IPS-20b (cell line): ENCODE measurements around the gene SFTA2.
"Not testable (repeated sequence)": the region's sequence is repeated elsewhere in the genome, so short reads cannot be mapped to it uniquely, and the experiment has no call there.

Experiments
- H3K27ac ChIP-seq: one replicate; pipeline ENCODE4 v1.5.1; 2013; ENCODE audit warnings: low read length
- H3K27me3 ChIP-seq: 2 replicates; pipeline ENCODE4 v1.6.1; 2013; ENCODE audit warnings: mild to moderate bottlenecking, low read length, inconsistent platforms; ENCODE audit not compliant: insufficient read depth
- H3K36me3 ChIP-seq: 2 replicates; pipeline ENCODE4 v1.6.1; 2013; ENCODE audit warnings: low read depth, mild to moderate bottlenecking, inconsistent platforms, low read length, moderate library complexity; ENCODE audit not compliant: insufficient read depth
- H3K4me1 ChIP-seq: 2 replicates; pipeline ENCODE4 v1.6.1; 2013; ENCODE audit warnings: mild to moderate bottlenecking, control low read depth, inconsistent platforms, low read length, moderate library complexity; ENCODE audit not compliant: insufficient read depth
- H3K4me3 ChIP-seq: 2 replicates; pipeline ENCODE4 v1.5.1; 2013; ENCODE audit warnings: mild to moderate bottlenecking, low read length, inconsistent platforms
- H3K9ac ChIP-seq: 2 replicates; pipeline ENCODE4 v1.6.1; 2013; ENCODE audit warnings: low read depth, mild to moderate bottlenecking, inconsistent platforms, low read length, moderate library complexity
- H3K9me3 ChIP-seq: 2 replicates; pipeline ENCODE4 v1.6.1; 2013; ENCODE audit warnings: mild to moderate bottlenecking, low read depth, low read length, inconsistent platforms; ENCODE audit not compliant: insufficient read depth

SFTA2 gene

DNA sequence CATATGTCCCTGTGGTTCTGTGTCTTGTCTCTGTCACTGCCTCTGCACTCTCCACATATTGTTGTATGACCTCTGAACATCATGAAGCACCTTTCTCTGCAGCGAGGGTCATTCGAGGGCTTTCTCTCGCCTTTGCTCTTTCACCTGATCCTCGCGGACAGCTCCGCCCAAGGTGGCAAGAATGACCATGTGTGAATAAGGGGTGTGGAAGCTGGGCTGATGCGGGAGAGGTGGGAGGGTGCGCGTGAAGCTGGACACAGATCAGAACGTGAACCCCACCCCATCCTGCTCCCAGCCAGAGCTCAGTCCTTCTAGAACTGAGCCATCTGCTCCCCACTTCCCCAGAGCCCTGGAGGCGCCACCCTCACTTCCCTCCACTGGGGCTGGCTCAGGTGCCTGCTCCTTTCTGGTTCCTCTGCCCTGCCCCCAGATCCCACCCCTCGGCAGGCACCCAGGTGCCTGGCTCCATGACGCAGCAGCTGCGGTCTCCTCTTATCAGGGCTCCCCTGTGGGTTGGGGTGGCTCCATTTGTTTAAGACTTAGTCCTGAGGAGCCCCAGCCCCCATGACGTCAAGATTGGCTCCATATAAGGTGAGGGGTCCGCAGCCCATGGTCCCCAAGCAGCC lies 8.5 kb upstream of the SFTA2 start, which contains the start of gene MUCL3:
Gene MUCL3, plus strand, starts transcription at position 613 of the 626 bp plus-strand sequence. CDS start 27 bp downstream, outside the sequence.
- Histone ChIP-seq H3K9ac (no peak within 1 kb of the TSS), H3K27me3 (no peaks in the 10 kb centered on the region), H3K4me1 (peaks cover 6% of the 10 kb centered on the region; the same call in 1 of the 2 replicates), H3K4me3 (no peak within 1 kb of the TSS), H3K27ac (no peak within 1 kb of the TSS), H3K9me3 (no peaks in the 10 kb centered on the region), H3K36me3 (no peaks in the 10 kb centered on the region)

- no peak overlapping the region for H3K4me3 ChIP-seq
- H3K27me3 ChIP-seq, result no peaks in the 10 kb centered on the region
- H3K27ac ChIP-seq, result no peak overlapping the region
- H3K4me1 ChIP-seq, result peaks cover 6% of the 10 kb centered on the region; the same call in 1 of the 2 replicates
- no peaks in the 10 kb centered on the region for H3K9me3 ChIP-seq
- H3K9ac ChIP-seq, result no peak overlapping the region
- H3K36me3 ChIP-seq, result no peaks in the 10 kb centered on the region
Observed at GRCh38 chr6:30939473-30939872, 7.5 kb upstream of the SFTA2 start.

DNA sequence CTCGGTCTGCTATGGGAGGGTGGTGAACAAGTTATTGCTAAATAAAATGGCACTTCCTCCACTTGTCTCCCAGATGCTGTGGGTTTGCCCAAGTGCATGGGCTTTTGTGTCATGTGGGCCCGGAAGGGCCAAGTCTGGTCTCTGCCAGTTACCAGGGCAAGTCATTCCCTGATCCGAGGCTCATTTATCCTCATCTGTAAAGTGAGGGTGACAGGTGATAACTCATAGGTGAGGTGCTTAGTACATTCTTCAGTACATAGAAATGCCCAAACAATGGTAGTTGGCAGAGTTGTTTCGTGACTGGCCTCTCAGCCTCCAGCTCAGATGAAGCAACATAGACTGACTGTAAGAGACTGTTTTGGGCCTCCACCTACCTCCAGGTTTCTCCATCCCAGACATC lies 6.8 kb upstream of the SFTA2 start:
- Histone ChIP-seq H3K36me3 (no peaks in the 10 kb centered on the region), H3K4me1 (peaks cover 6% of the 10 kb centered on the region; the same call in 1 of the 2 replicates), H3K9ac (no peak overlapping the region), H3K27ac (no peak overlapping the region), H3K4me3 (no peak overlapping the region), H3K9me3 (no peaks in the 10 kb centered on the region), H3K27me3 (no peaks in the 10 kb centered on the region)

DNA sequence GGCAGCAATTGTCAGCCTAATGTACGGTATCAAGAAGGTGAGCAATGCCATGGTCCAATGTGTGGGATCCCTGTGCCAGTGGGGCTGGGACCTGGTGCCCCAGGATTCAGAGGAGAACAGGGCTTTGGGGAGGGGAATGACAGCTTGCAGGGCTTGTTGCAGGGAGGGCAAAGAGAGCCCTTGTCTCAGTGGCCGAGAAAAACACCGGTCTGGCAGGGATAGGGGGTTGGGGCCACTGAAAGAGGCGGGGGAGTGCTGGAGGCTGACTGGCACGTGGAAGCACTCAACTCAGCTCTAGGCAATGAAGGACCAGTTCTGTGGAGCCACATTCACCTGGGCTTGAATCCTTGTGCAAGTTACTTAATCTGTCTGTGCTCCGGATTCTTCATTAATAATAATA lies 5.3 kb upstream of the SFTA2 start:
- H3K4me1 ChIP-seq, result peaks cover 3% of the 10 kb centered on the region; the same call in 1 of the 2 replicates
- no peak overlapping the region for H3K9ac ChIP-seq
- H3K9me3 ChIP-seq, result no peaks in the 10 kb centered on the region
- no peaks in the 10 kb centered on the region for H3K27me3 ChIP-seq
- H3K36me3 ChIP-seq, result no peaks in the 10 kb centered on the region
- no peak overlapping the region for H3K4me3 ChIP-seq
- H3K27ac ChIP-seq, result no peak overlapping the region

DNA sequence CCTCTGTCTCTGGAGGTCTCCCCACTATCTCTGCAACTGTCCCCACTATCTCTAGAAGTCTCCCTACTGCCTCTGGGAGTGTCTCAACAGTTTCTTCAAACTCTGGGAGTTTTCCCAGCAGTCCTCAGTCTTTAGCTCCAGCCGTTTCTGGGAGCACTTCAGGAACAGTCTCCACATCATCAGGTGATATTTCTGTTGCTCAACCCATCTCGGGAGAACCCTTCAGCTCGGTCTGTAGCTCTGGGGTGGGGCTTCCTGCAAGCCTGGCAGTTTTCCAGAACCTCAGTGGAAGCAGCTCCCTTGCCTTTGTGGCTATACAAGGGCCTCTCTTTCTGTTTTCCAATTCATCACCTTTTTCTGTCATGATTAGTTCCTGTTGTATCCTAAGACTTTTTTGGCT lies 3.0 kb upstream of the SFTA2 start:
- H3K4me1 ChIP-seq, result no peaks in the 10 kb centered on the region
- H3K27ac ChIP-seq, result no peak overlapping the region
- H3K36me3 ChIP-seq, result no peaks in the 10 kb centered on the region
- no peaks in the 10 kb centered on the region for H3K27me3 ChIP-seq
- H3K4me3 ChIP-seq, result no peak overlapping the region
- H3K9me3 ChIP-seq, result no peaks in the 10 kb centered on the region
- H3K9ac ChIP-seq, result no peak overlapping the region

DNA sequence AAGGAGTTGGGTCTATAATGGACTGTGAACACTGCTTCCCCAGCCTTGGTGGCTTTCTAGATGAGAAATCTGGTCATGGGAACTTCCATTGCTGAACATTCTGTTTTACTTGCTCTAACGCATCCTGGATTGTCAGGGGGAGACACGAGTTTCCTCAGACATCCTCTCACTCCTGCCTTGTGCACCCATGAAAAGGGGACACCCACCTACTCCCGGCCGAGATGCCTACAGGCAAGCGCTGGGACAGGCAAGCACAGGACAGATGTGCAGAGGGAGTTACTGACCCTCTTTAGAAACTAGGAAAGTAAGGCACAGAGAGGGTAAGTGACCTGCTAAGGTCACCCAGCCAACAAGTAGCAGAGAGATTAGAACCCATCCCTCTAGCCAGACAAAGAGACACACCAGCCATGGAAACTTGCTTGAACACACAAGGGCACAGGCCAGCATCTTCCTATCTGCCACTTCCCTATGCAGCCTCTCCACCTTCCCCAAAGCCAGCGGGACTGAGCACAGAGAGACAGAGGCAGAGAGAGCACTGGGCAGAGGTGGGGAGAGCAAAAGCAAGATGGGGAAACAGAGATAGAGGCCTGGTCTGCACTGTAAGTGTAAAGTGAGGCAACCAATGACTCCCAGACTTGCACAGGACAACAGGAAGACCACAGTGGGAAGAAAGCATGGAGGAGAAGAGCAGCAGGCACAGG lies 845 bp upstream of the SFTA2 start:
- H3K27ac ChIP-seq, result no peak overlapping the region
- no peak overlapping the region for H3K9ac ChIP-seq
- no peak overlapping the region for H3K4me3 ChIP-seq
- H3K4me1 ChIP-seq, result no peaks in the 10 kb centered on the region
- no peaks in the 10 kb centered on the region for H3K27me3 ChIP-seq
- H3K36me3 ChIP-seq, result peaks cover 10% of the 10 kb centered on the region; the same call in 1 of the 2 replicates
- peaks cover 10% of the 10 kb centered on the region for H3K9me3 ChIP-seq

- Histone ChIP-seq H3K9me3 (peaks cover 10% of the 10 kb centered on the region), H3K27me3 (no peaks in the 10 kb centered on the region), H3K4me3 (no peak overlapping the region), H3K9ac (no peak overlapping the region), H3K36me3 (peaks cover 18% of the 10 kb centered on the region), H3K27ac (no peak overlapping the region), H3K4me1 (no peaks in the 10 kb centered on the region)
Observed at GRCh38 chr6:30931272-30931671, 698 bp downstream of the SFTA2 start.

DNA sequence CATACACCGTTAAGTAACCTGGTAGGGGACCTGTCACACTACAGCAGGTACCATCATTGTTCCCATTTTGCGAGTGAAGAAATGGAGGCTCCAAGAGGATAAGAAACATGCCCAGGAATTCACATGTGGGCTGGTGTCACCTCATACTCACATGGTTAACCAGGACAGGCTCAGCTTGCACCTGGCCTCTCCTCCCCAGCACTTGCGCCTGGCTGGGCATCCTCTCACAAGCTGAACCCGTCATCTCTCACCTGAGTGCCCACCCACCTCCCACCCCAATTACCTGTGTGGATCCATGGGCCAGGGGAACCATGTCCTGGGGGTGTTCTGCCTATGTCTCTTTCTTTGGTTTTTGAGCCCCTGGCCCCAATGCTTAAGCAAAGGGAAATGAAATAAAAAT lies 1.5 kb downstream of the SFTA2 start:
- no peak overlapping the region for H3K4me3 ChIP-seq
- H3K27me3 ChIP-seq, result no peaks in the 10 kb centered on the region
- peaks cover 10% of the 10 kb centered on the region for H3K9me3 ChIP-seq
- no peaks in the 10 kb centered on the region for H3K4me1 ChIP-seq
- peaks cover 25% of the 10 kb centered on the region for H3K36me3 ChIP-seq
- H3K27ac ChIP-seq, result no peak overlapping the region
- no peak overlapping the region for H3K9ac ChIP-seq

- Histone ChIP-seq H3K4me3 (no peak overlapping the region), H3K27me3 (no peaks in the 10 kb centered on the region), H3K36me3 (peaks cover 35% of the 10 kb centered on the region)
Observed at GRCh38 chr6:30928677-30929076, 3.3 kb downstream of the SFTA2 start.

GRCh38 chr6:30927080-30927479 lies 4.9 kb downstream of the SFTA2 start:
- H3K9ac ChIP-seq, H3K27me3 ChIP-seq, H3K27ac ChIP-seq, H3K4me3 ChIP-seq, H3K4me1 ChIP-seq: not testable (repeated sequence)
- Histone ChIP-seq H3K9me3 (peaks cover 10% of the 10 kb centered on the region), H3K36me3 (peaks cover 50% of the 10 kb centered on the region)

More at GRCh38 chr6:30928677-30929076, 3.3 kb downstream of the SFTA2 start:
- H3K9ac ChIP-seq, result no peak overlapping the region
- no peak overlapping the region for H3K27ac ChIP-seq
- peaks cover 10% of the 10 kb centered on the region for H3K9me3 ChIP-seq
- H3K4me1 ChIP-seq, result no peaks in the 10 kb centered on the region

- H3K4me3 ChIP-seq, result no peak overlapping the region
- peaks cover 53% of the 10 kb centered on the region for H3K36me3 ChIP-seq
- no peak overlapping the region for H3K9ac ChIP-seq
- H3K27me3 ChIP-seq, result no peaks in the 10 kb centered on the region
- no peaks in the 10 kb centered on the region; the same call in 1 of the 2 replicates for H3K4me1 ChIP-seq
- H3K27ac ChIP-seq, result no peak overlapping the region
- peaks cover 10% of the 10 kb centered on the region for H3K9me3 ChIP-seq
Observed at GRCh38 chr6:30926644-30927043, 5.3 kb downstream of the SFTA2 start.

DNA sequence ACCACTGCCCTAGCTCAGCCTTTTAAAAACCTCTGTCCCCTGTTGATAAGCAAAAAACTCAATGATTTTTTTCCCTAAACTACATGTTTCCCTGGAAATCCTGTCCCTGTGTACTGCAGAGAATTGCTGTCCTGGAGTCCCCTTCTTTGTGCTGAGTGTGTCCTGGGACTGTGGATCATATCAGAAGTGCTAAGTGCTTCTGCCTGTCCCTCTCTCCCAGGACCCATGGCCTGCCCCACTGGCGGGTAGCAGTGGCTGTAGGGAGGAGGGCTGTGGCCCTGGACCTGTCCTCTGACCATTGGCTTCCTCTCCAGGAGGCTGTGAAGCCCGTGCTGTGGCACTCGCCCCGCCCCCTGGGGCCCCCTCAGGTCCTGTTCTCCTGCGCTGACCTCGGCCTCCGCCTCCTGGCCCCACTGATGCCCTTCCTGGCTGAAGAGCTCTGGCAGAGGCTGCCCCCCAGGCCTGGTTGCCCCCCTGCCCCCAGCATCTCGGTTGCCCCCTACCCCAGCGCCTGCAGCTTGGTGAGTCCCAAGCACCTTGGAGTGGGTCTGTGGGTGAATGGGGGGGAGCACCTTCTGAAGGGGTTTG lies 7.8 kb downstream of the SFTA2 start:
- not testable (repeated sequence) for H3K27ac ChIP-seq, H3K9ac ChIP-seq, H3K4me1 ChIP-seq, H3K27me3 ChIP-seq, H3K4me3 ChIP-seq
- peaks cover 76% of the 10 kb centered on the region for H3K36me3 ChIP-seq
- H3K9me3 ChIP-seq, result peaks cover 10% of the 10 kb centered on the region
